NB4 (cell line): ENCODE data around the gene LRCH1.

Experiments used
- DNase-seq: peaks from one replicate; pipeline ENCODE4 v3.0.0; 2010; ENCODE audit warnings: low read depth
- H3K4me3 ChIP-seq: one replicate; pipeline ENCODE4 v1.5.1; 2011; ENCODE audit warnings: mild to moderate bottlenecking, low read depth, low read length, moderate library complexity
- MAX ChIP-seq: IDR thresholded peaks from 2 replicates; pipeline ENCODE4 v1.6.1; 2011; ENCODE audit warnings: low read depth, low read length
- MYC ChIP-seq: IDR thresholded peaks from 2 replicates; pipeline ENCODE4 v1.6.1; 2011; ENCODE audit warnings: low read depth, low read length
- POLR2A ChIP-seq: IDR thresholded peaks from 2 replicates; pipeline ENCODE4 v1.6.1; 2011; ENCODE audit warnings: mild to moderate bottlenecking; ENCODE audit not compliant: insufficient read length; ENCODE audit errors: extremely low read depth
- TF ChIP-seq, protein P1 (sequence below): IDR thresholded peaks from one replicate; pipeline ENCODE4 v1.5.1; 2012; ENCODE audit warnings: low read depth, low read length

The LRCH1 gene

GRCh38 chr13:46577696-46578589, 25.0 kb downstream of the LRCH1 start:
- no peak overlapping the region for H3K4me3 ChIP-seq
- TF ChIP-seq MAX = no peak
- no peak for TF ChIP-seq POLR2A
- no peak for TF ChIP-seq MYC
- TF ChIP-seq, protein P1, sequence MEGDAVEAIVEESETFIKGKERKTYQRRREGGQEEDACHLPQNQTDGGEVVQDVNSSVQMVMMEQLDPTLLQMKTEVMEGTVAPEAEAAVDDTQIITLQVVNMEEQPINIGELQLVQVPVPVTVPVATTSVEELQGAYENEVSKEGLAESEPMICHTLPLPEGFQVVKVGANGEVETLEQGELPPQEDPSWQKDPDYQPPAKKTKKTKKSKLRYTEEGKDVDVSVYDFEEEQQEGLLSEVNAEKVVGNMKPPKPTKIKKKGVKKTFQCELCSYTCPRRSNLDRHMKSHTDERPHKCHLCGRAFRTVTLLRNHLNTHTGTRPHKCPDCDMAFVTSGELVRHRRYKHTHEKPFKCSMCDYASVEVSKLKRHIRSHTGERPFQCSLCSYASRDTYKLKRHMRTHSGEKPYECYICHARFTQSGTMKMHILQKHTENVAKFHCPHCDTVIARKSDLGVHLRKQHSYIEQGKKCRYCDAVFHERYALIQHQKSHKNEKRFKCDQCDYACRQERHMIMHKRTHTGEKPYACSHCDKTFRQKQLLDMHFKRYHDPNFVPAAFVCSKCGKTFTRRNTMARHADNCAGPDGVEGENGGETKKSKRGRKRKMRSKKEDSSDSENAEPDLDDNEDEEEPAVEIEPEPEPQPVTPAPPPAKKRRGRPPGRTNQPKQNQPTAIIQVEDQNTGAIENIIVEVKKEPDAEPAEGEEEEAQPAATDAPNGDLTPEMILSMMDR = no peak
- no peak for DNase-seq

DNA sequence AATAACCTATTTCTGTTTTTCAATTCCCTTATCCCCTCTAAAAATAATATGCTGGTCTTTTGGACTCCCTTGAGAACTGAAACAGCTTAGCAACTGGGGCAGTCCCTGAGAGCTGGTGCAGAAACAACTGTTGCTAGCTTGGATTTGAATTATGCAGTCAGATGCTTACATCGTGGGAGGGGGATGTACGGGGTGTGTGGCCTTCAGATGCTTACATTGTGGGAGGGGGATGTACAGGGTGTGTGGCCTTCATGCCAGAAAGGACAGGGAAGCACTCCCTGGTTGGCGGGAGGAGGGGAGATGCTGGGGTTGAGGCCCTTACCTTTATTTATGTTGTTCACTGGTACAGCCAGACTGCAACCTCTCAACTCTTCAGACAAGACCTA, 25.6 kb downstream of the LRCH1 start:
- TF ChIP-seq POLR2A (no peak), MYC (no peak), MAX (no peak)
- TF ChIP-seq, protein P1 = no peak
- no peak overlapping the region for H3K4me3 ChIP-seq
- no peak for DNase-seq

DNA sequence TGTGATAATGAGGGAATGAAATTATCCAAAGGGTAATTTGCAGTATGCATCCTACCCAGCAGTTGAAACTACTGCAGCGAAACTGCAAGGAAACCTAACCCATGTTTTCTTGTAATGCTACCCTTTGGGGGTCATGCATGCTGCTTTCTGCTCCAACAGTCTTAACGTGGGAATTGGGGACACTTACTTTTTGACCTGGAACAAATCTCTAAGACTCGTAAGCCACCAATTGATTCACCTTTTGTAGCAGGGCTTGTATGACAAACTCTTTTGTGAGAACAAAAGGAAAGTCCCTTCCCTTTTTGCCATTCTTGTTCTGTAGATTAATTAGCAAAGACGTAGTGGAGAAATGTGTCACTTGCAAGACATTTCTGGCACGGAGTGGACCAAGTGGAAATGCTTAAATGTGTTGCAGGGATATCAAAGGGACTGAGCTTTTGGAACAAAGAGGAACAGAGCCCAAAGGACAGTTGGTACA, 27.4 kb downstream of the LRCH1 start:
- H3K4me3 ChIP-seq = no peak overlapping the region
- DNase-seq = no peak
- TF ChIP-seq MAX = no peak
- no peak for TF ChIP-seq POLR2A
- no peak for TF ChIP-seq MYC
- TF ChIP-seq, protein P1 = no peak

- TF ChIP-seq MAX (no peak), POLR2A (no peak), MYC (no peak)
- TF ChIP-seq, protein P1 = no peak
- no peak overlapping the region for H3K4me3 ChIP-seq
- no peak for DNase-seq
Observed at GRCh38 chr13:46582190-46582589, 29.2 kb downstream of the LRCH1 start.

GRCh38 chr13:46586751-46587514, 34.0 kb downstream of the LRCH1 start:
- DNase-seq = no peak
- H3K4me3 ChIP-seq = no peak overlapping the region
- TF ChIP-seq, protein P1 = no peak
- no peak for TF ChIP-seq POLR2A
